DND-41 (cell line): ENCODE data around the gene OR2K2.
"Not testable (repeated sequence)": the region's sequence is repeated elsewhere in the genome, so short reads cannot be mapped to it uniquely, and the experiment has no call there.

Experiments used
- EZH2 ChIP-seq: IDR thresholded peaks from 3 replicates; pipeline ENCODE4 v1.6.1; 2012; ENCODE audit warnings: borderline replicate concordance, low read depth, mild to moderate bottlenecking, moderate library complexity, low read length, inconsistent platforms; ENCODE audit not compliant: severe bottlenecking
- TF ChIP-seq, protein P1 (sequence below): IDR thresholded peaks from 2 replicates; pipeline ENCODE4 v1.5.1; 2012; ENCODE audit warnings: borderline replicate concordance, low read length, moderate library complexity, mild to moderate bottlenecking; ENCODE audit not compliant: poor library complexity, severe bottlenecking; ENCODE audit errors: extremely low read depth

DNA sequence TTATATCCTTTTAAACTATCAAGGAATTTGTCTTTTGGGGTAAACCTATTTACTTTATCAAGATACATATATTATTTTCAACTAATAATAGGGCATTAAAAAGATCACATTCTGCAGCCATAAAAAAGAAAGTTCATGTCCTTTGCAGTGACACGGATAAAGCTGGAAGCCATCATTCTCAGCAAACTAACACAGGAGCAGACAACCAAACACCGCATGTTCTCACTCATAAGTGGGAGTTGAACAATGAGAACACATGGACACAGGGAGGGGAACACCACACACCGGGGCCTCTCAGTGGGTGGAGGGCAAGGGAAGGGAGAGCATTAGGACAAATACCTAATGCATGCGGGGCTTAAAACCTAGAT, 30.4 kb downstream of the OR2K2 start:
- TF ChIP-seq, protein P1, sequence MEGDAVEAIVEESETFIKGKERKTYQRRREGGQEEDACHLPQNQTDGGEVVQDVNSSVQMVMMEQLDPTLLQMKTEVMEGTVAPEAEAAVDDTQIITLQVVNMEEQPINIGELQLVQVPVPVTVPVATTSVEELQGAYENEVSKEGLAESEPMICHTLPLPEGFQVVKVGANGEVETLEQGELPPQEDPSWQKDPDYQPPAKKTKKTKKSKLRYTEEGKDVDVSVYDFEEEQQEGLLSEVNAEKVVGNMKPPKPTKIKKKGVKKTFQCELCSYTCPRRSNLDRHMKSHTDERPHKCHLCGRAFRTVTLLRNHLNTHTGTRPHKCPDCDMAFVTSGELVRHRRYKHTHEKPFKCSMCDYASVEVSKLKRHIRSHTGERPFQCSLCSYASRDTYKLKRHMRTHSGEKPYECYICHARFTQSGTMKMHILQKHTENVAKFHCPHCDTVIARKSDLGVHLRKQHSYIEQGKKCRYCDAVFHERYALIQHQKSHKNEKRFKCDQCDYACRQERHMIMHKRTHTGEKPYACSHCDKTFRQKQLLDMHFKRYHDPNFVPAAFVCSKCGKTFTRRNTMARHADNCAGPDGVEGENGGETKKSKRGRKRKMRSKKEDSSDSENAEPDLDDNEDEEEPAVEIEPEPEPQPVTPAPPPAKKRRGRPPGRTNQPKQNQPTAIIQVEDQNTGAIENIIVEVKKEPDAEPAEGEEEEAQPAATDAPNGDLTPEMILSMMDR, result not testable (repeated sequence)
- TF ChIP-seq EZH2, result not testable (repeated sequence)
